PFSK-1 (cell line): Measurements from ENCODE around the gene KLK11.

ENCODE experiments used
- FOXP2 ChIP-seq: optimal IDR thresholded peaks from 2 replicates; pipeline ENCODE3; 2011; ENCODE audit warnings: borderline replicate concordance, control low read depth, inconsistent platforms; ENCODE audit not compliant: insufficient read depth; ENCODE audit errors: extremely low read length, extremely low read depth
- POLR2AphosphoS5 ChIP-seq: IDR thresholded peaks from 2 replicates; pipeline ENCODE4 v1.6.1; 2012; ENCODE audit warnings: low read depth, mild to moderate bottlenecking, control low read depth, low read length, moderate library complexity
- SIN3A ChIP-seq: IDR thresholded peaks from 2 replicates; pipeline ENCODE4 v1.6.1; 2012; ENCODE audit warnings: mild to moderate bottlenecking, low read length, moderate library complexity, borderline replicate concordance; ENCODE audit not compliant: insufficient read depth
- TAF1 ChIP-seq: IDR thresholded peaks from 2 replicates; pipeline ENCODE4 v1.6.1; 2012; ENCODE audit warnings: low read length, control low read depth, borderline replicate concordance; ENCODE audit not compliant: insufficient read depth
- TF ChIP-seq, protein P1 (sequence below), 2 experiments: IDR thresholded peaks; 2 replicates each; pipeline versions ENCODE4 v1.6.1 to v1.8.0; 2011 to 2012; ENCODE audit warnings: low read depth in 2 of 2, low read length in 2 of 2, control low read depth in 1 of 2, inconsistent platforms in 1 of 2, mild to moderate bottlenecking in 1 of 2, moderate library complexity in 1 of 2; ENCODE audit not compliant: insufficient read depth in 1 of 2

KLK11 gene

DNA sequence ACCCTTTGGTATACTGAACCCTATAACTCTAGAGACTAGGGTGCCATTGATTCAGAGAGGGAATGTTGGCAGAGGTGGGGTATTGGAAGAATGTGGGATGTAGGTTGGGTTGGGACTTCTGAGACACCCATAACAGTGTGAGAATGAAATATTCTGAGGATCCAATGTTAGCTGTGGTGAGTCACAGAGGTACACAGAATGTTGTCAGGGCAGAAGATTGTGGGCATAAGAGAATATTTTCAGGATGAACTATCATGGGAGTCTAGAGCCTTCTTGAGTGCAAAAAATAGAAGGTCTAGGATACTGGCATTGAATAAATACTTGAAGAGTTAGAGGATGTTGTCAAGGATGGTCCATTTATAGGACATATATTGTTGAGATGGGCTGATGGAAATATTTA is 29.4 kb upstream of the KLK11 start:
- no peak for TF ChIP-seq POLR2AphosphoS5
- no peak for TF ChIP-seq FOXP2
- TF ChIP-seq TAF1, result no peak
- TF ChIP-seq, protein P1, sequence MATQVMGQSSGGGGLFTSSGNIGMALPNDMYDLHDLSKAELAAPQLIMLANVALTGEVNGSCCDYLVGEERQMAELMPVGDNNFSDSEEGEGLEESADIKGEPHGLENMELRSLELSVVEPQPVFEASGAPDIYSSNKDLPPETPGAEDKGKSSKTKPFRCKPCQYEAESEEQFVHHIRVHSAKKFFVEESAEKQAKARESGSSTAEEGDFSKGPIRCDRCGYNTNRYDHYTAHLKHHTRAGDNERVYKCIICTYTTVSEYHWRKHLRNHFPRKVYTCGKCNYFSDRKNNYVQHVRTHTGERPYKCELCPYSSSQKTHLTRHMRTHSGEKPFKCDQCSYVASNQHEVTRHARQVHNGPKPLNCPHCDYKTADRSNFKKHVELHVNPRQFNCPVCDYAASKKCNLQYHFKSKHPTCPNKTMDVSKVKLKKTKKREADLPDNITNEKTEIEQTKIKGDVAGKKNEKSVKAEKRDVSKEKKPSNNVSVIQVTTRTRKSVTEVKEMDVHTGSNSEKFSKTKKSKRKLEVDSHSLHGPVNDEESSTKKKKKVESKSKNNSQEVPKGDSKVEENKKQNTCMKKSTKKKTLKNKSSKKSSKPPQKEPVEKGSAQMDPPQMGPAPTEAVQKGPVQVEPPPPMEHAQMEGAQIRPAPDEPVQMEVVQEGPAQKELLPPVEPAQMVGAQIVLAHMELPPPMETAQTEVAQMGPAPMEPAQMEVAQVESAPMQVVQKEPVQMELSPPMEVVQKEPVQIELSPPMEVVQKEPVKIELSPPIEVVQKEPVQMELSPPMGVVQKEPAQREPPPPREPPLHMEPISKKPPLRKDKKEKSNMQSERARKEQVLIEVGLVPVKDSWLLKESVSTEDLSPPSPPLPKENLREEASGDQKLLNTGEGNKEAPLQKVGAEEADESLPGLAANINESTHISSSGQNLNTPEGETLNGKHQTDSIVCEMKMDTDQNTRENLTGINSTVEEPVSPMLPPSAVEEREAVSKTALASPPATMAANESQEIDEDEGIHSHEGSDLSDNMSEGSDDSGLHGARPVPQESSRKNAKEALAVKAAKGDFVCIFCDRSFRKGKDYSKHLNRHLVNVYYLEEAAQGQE (IDR thresholded peaks at IDR 0.05; ENCODE audit: insufficient read depth in 1 of 2, low read depth in 2 of 2, low read length in 2 of 2), result no peak
- no peak for TF ChIP-seq SIN3A

DNA sequence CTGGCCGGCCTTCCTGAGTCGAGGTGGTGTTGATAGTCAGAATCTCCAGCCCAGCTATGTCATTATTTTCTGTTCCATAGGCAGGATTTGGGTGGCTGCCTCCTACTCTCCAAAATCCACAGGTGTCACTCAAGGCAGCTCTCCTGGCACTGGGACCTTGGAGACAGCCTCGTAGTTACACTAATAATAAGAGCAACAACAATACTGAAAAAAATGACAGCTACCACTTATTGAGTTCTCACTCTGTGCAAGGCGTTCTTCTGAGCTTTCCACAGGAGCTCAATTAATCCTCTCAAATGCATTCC is 20.6 kb upstream of the KLK11 start:
- TF ChIP-seq SIN3A, result no peak
- TF ChIP-seq POLR2AphosphoS5, result no peak
- TF ChIP-seq FOXP2, result no peak
- TF ChIP-seq, protein P1 (IDR thresholded peaks at IDR 0.05; ENCODE audit: insufficient read depth in 1 of 2, low read depth in 2 of 2, low read length in 2 of 2), result no peak
- TF ChIP-seq TAF1, result no peak

DNA sequence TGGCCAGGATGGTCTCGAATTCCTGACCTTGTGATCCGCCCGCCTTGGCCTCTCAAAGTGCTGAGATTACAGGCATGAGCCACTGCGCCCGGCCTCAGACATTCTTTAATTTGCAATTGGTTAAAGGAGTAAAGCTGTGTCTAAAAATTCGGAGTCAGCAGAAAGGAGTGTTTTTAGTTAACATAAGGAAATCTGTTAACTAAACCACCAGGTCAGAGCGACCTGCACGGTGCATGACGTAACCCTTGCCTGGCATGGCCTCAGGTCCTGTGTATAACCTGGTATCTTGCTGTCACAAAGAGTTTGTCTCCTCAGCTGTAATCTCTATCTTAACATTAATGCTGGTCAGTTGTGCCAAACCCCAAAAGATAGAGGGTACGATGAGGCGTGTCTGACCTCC is 17.9 kb upstream of the KLK11 start:
- TF ChIP-seq TAF1 (no peak), SIN3A (no peak), POLR2AphosphoS5 (no peak), FOXP2 (no peak)
- TF ChIP-seq, protein P1 (IDR thresholded peaks at IDR 0.05; ENCODE audit: insufficient read depth in 1 of 2, low read depth in 2 of 2, low read length in 2 of 2), result no peak

DNA sequence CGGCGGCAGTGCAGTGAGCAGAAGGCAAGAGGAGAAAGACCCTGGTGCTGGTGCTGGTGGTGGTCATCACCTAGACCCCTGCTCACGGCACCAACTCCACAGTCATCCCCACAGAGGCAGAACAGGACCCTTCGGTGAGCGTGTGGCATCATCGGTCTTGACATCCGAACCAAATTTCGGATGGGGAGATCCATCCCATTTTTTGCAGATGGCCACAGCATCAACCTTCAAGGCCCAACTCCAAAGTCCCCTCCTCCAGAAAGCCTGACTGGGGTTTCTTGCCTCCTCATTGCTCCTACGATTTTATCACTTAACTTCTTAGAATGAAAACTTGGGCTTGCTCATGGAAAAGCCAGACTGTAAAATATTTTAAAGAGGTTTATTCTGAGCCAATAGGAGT is 17.1 kb upstream of the KLK11 start:
- TF ChIP-seq, protein P1 (IDR thresholded peaks at IDR 0.05; ENCODE audit: insufficient read depth in 1 of 2, low read depth in 2 of 2, low read length in 2 of 2), result no peak
- TF ChIP-seq TAF1 (no peak), FOXP2 (no peak)

DNA sequence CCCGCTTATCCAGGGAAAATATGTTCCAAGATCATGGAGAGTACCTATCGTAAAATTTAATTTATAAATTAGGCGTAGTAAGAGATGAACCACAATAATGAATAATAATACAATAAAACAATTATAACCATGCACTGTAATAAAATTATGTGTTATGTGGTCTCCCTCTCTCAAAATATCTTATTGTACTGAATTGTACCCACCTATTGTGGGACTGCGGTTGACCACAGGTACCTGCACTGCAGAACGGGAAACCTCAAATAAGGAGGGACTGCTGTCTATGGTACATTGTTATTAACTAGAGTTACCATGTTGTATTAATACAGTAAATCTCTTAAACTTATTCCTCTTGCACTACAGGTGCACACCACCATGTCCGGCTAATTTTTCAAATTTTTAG is 13.7 kb upstream of the KLK11 start:
- no peak for TF ChIP-seq SIN3A
- TF ChIP-seq POLR2AphosphoS5, result no peak
- no peak for TF ChIP-seq TAF1
- no peak for TF ChIP-seq FOXP2
- TF ChIP-seq, protein P1 (IDR thresholded peaks at IDR 0.05; ENCODE audit: insufficient read depth in 1 of 2, low read depth in 2 of 2, low read length in 2 of 2), result no peak
